Epithelial cell of proximal tubule (primary cell): ENCODE measurements around the gene UBB. TPM values are rescaled to one million over a fixed set of nuclear protein-coding genes. Genes with fewer than 3 reads are reported as not detected.
A peak's percentile ranks its signal among the peaks of the same experiment; 100 is the strongest.

Experiments
- DNase-seq: peaks from one replicate; pipeline ENCODE4 v3.0.0-alpha.2; 2011; ENCODE audit warnings: low read depth
- H3K4me3 ChIP-seq: 2 replicates; pipeline ENCODE4 v1.5.1; 2011; ENCODE audit warnings: low read depth, mild to moderate bottlenecking, low read length
- CTCF ChIP-seq: conservative IDR thresholded peaks from 2 replicates; pipeline ENCODE4 v1.5.1; 2012; ENCODE audit warnings: low read depth, mild to moderate bottlenecking, low read length
- total RNA-seq: library from RNA; depleted of rRNA; stranded (reverse); fragments of >200 nt; gene quantifications from 2 replicates; pipeline ENCODE4 v1.2.3, GENCODE V29; 2015

Gene UBB
- 1,348 and 1,532 TPM in 2 replicates for total RNA-seq

- peak within 1 kb of the TSS; percentile 67 for H3K4me3 ChIP-seq
- no peak for TF ChIP-seq CTCF
- peak; percentile 91 for DNase-seq
Measured at GRCh38 chr17:16380640-16381495, at the start of gene UBB. Gene UBB, plus strand, starts transcription at chr17:16381091. Its CDS starts 817 bp downstream, at chr17:16381908.

GRCh38 chr17:16338391-16338790, 42.5 kb upstream of the UBB start:
- TF ChIP-seq CTCF: no peak
- no peak for DNase-seq
- no peak overlapping the region for H3K4me3 ChIP-seq

- H3K4me3 ChIP-seq: no peak overlapping the region
- TF ChIP-seq CTCF: no peak
- no peak for DNase-seq
Measured at GRCh38 chr17:16339402-16339801, 41.5 kb upstream of the UBB start.

- no peak for DNase-seq
- no peak for TF ChIP-seq CTCF
- H3K4me3 ChIP-seq: no peak overlapping the region
Measured at GRCh38 chr17:16339959-16340358, 40.9 kb upstream of the UBB start.

- DNase-seq: no peak
- H3K4me3 ChIP-seq: no peak overlapping the region
- TF ChIP-seq CTCF: no peak
Measured at GRCh38 chr17:16342979-16343378, 37.9 kb upstream of the UBB start.

GRCh38 chr17:16343569-16343968, 37.3 kb upstream of the UBB start:
- no peak for TF ChIP-seq CTCF
- H3K4me3 ChIP-seq: no peak overlapping the region
- no peak for DNase-seq

- DNase-seq: no peak
- no peak overlapping the region for H3K4me3 ChIP-seq
- no peak for TF ChIP-seq CTCF
Measured at GRCh38 chr17:16345565-16345964, 35.3 kb upstream of the UBB start.
